ENCODE results near the gene NHS.

- TF ChIP-seq CTCF (IDR thresholded peaks at IDR 0.05) (no peak), POLR2A (IDR thresholded peaks at IDR 0.05) (no peak)
Observed at GRCh38 chrX:17654116-17654515, 279.1 kb downstream of the NHS start.
